A673 (cell line): ENCODE measurements around the gene NYNRIN.
A peak's percentile ranks its signal among the peaks of the same experiment; 100 is the strongest.

Experiments used
- EZH2 ChIP-seq: fragments of 200-600 bp; sonication (generic); IDR thresholded peaks from 2 replicates; pipeline ENCODE4 v1.6.1; 2017; ENCODE audit warnings: borderline replicate concordance, low read depth, mild to moderate bottlenecking, mixed read lengths, antibody characterized with exemption, low read length; ENCODE audit not compliant: poor library complexity, severe bottlenecking
- TF ChIP-seq, protein P1 (sequence below): fragments of 300-800, 200-600 bp; sonication (generic); conservative IDR thresholded peaks from 2 replicates; pipeline ENCODE4 v1.5.1; 2017; ENCODE audit warnings: low read depth, mild to moderate bottlenecking, antibody characterized with exemption, low read length, moderate library complexity, mixed read lengths

- TF ChIP-seq EZH2 = no peak
- TF ChIP-seq, protein P1, sequence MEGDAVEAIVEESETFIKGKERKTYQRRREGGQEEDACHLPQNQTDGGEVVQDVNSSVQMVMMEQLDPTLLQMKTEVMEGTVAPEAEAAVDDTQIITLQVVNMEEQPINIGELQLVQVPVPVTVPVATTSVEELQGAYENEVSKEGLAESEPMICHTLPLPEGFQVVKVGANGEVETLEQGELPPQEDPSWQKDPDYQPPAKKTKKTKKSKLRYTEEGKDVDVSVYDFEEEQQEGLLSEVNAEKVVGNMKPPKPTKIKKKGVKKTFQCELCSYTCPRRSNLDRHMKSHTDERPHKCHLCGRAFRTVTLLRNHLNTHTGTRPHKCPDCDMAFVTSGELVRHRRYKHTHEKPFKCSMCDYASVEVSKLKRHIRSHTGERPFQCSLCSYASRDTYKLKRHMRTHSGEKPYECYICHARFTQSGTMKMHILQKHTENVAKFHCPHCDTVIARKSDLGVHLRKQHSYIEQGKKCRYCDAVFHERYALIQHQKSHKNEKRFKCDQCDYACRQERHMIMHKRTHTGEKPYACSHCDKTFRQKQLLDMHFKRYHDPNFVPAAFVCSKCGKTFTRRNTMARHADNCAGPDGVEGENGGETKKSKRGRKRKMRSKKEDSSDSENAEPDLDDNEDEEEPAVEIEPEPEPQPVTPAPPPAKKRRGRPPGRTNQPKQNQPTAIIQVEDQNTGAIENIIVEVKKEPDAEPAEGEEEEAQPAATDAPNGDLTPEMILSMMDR = 0 out of 2 replicates have a peak, but pooled peaks have one; percentile 9
These were observed 43.6 kb downstream of the NYNRIN start, which contains the start of gene SDR39U1 for GRCh38 chr14:24442240-24443052.
